Measurements from ENCODE around the gene MYOM1. TPM values are rescaled to one million over a fixed set of nuclear protein-coding genes. Genes with fewer than 3 reads are reported as not detected.

Gene MYOM1
- total RNA-seq, 1 experiment from 2014 or later: 0.92 TPM

DNA sequence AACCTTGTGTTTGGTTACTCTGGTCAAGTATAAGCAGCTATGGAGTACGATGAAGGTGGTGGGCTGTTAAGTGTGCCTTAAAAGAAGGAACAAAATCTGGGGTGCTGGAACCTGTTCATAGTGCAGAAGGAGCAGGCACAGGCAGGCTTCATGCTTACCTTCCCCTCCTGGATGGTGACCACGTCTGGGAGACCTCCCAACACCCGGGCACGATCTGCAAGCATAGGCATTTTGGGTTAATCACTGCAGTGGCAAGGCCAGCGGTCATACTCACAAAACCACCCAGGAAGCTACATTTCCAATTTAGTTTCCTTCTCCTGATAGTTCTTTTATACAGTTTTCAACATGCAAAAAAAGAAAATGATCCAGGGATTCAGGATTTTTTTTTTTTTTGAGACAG is 148.1 kb downstream of the MYOM1 start:
- DNase-seq (ENCODE audit: low read depth, low spot score) (no peak), ATAC-seq (no peak)
- CTCF ChIA-PET: no interaction called here
- intact Hi-C loops (cut with micrococcal nuclease; ENCODE audit: unreplicated experiment) (no loop called here), in situ Hi-C loops (cut with HindIII; ENCODE audit: low pct_unique_long_range_greater_than_20kb, low sequenced_read_pairs) (no loop called here)
- no TSS peak for BruUV-seq (replicated peaks)
- Histone ChIP-seq H3K9me3 (ENCODE audit: control insufficient read depth, insufficient read depth, low read depth, low read length) (no peaks in the 10 kb centered on the region), H3K27me3 (ENCODE audit: control insufficient read depth, insufficient read depth, low read length) (no peaks in the 10 kb centered on the region), H3K27ac (ENCODE audit: low read length) (no peak overlapping the region), H3K4me1 (ENCODE audit: control insufficient read depth, insufficient read depth, low read length) (0 out of 2 replicates have a peak, but pooled peaks cover 3% of the 10 kb centered on the region), H3K4me3 (ENCODE audit: low read depth in 2 of 2, low read length in 2 of 2) (no peak overlapping the region), H3K36me3 (ENCODE audit: control insufficient read depth, insufficient read depth, low read length) (no peaks in the 10 kb centered on the region)
- POLR2A ChIA-PET: interaction anchor here (0.7 kb wide), 1 partner anchor 532 kb away, joined by 4 read pairs; no protein-coding TSS in a partner anchor
- TF ChIP-seq TCF7L2 (IDR thresholded peaks at IDR 0.05; ENCODE audit: low read depth, low read length) (no peak), POLR2AphosphoS5 (IDR thresholded peaks at IDR 0.05; ENCODE audit: low read depth, low read length) (no peak)

- Histone ChIP-seq H3K36me3 (ENCODE audit: control insufficient read depth, insufficient read depth, low read length) (no peaks in the 10 kb centered on the region), H3K27me3 (ENCODE audit: control insufficient read depth, insufficient read depth, low read length) (no peaks in the 10 kb centered on the region), H3K9me3 (ENCODE audit: control insufficient read depth, insufficient read depth, low read depth, low read length) (no peaks in the 10 kb centered on the region), H3K4me1 (ENCODE audit: control insufficient read depth, insufficient read depth, low read length) (0 out of 2 replicates have a peak, but pooled peaks cover 3% of the 10 kb centered on the region), H3K27ac (ENCODE audit: low read length) (no peak overlapping the region), H3K4me3 (ENCODE audit: low read depth in 2 of 2, low read length in 2 of 2) (no peak overlapping the region)
- no TSS peak for BruUV-seq (replicated peaks)
- DNase-seq (ENCODE audit: low read depth, low spot score) (no peak), ATAC-seq (no peak)
- POLR2A ChIA-PET: no interaction called here
- TF ChIP-seq REST (IDR thresholded peaks at IDR 0.05; ENCODE audit: insufficient read depth in 1 of 2, low read depth in 2 of 2, low read length in 1 of 2): no peak
- no peak for TF ChIP-seq SIN3A (IDR thresholded peaks at IDR 0.05; ENCODE audit: borderline replicate concordance, insufficient read depth, low read depth, low read length)
- TF ChIP-seq TCF7L2 (IDR thresholded peaks at IDR 0.05; ENCODE audit: low read depth, low read length): no peak
- TF ChIP-seq POLR2AphosphoS5 (IDR thresholded peaks at IDR 0.05; ENCODE audit: low read depth, low read length): no peak
- TF ChIP-seq, protein P1, sequence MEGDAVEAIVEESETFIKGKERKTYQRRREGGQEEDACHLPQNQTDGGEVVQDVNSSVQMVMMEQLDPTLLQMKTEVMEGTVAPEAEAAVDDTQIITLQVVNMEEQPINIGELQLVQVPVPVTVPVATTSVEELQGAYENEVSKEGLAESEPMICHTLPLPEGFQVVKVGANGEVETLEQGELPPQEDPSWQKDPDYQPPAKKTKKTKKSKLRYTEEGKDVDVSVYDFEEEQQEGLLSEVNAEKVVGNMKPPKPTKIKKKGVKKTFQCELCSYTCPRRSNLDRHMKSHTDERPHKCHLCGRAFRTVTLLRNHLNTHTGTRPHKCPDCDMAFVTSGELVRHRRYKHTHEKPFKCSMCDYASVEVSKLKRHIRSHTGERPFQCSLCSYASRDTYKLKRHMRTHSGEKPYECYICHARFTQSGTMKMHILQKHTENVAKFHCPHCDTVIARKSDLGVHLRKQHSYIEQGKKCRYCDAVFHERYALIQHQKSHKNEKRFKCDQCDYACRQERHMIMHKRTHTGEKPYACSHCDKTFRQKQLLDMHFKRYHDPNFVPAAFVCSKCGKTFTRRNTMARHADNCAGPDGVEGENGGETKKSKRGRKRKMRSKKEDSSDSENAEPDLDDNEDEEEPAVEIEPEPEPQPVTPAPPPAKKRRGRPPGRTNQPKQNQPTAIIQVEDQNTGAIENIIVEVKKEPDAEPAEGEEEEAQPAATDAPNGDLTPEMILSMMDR (IDR thresholded peaks at IDR 0.05): no peak
- intact Hi-C loops (cut with micrococcal nuclease; ENCODE audit: unreplicated experiment) (no loop called here), in situ Hi-C loops (cut with HindIII; ENCODE audit: low pct_unique_long_range_greater_than_20kb, low sequenced_read_pairs) (no loop called here)
- CTCF ChIA-PET: no interaction called here
Observed at GRCh38 chr18:3069671-3070433, 149.9 kb downstream of the MYOM1 start.

DNA sequence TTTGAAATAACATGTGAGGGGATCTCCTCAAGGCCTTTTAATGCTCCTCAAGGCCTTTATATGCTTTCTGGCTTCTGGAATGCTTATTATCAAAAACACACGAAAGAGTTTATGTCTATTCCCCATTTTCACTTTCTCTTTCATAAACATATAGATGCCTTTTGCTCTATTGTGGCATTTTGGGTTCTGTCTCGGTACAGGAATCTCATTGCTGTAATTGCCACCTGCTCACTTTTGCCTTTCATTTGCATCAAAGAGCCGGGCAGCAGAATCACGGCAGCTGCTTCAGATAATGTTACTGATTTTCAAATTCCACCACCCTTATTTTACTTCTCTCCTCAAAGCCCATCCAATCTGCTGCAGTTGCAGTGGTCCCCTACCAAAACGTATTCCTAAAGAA is 152.0 kb downstream of the MYOM1 start:
- CTCF ChIA-PET: no interaction called here
- no peak for ATAC-seq
- in situ Hi-C loops (cut with HindIII; ENCODE audit: low pct_unique_long_range_greater_than_20kb, low sequenced_read_pairs): no loop called here

More for the DNA sequence above, 152.0 kb downstream of the MYOM1 start:
- intact Hi-C loops (cut with micrococcal nuclease; ENCODE audit: unreplicated experiment): no loop called here
- H3K27ac ChIP-seq (ENCODE audit: low read length): no peak overlapping the region
- BruUV-seq (replicated peaks): no TSS peak
- no peak for DNase-seq (ENCODE audit: low read depth, low spot score)
- peaks cover 9% of the 10 kb centered on the region for H3K4me1 ChIP-seq (ENCODE audit: control insufficient read depth, insufficient read depth, low read length)
- no peaks in the 10 kb centered on the region for H3K36me3 ChIP-seq (ENCODE audit: control insufficient read depth, insufficient read depth, low read length)
- POLR2A ChIA-PET: no interaction called here
- TF ChIP-seq REST (IDR thresholded peaks at IDR 0.05; ENCODE audit: insufficient read depth in 1 of 2, low read depth in 2 of 2, low read length in 1 of 2) (no peak), POLR2AphosphoS5 (IDR thresholded peaks at IDR 0.05; ENCODE audit: low read depth, low read length) (no peak), TCF7L2 (IDR thresholded peaks at IDR 0.05; ENCODE audit: low read depth, low read length) (no peak), SIN3A (IDR thresholded peaks at IDR 0.05; ENCODE audit: borderline replicate concordance, insufficient read depth, low read depth, low read length) (no peak)
- TF ChIP-seq, protein P1 (IDR thresholded peaks at IDR 0.05): no peak
- no peaks in the 10 kb centered on the region for H3K27me3 ChIP-seq (ENCODE audit: control insufficient read depth, insufficient read depth, low read length)
- no peaks in the 10 kb centered on the region for H3K9me3 ChIP-seq (ENCODE audit: control insufficient read depth, insufficient read depth, low read depth, low read length)
- no peak overlapping the region for H3K4me3 ChIP-seq (ENCODE audit: low read depth in 2 of 2, low read length in 2 of 2)
